IPS DF 6.9 (cell line): Measurements from ENCODE around the gene PEX11A.

ENCODE experiments used
- DNase-seq: peaks from one replicate; pipeline ENCODE4 v3.0.0-alpha.2; 2013; ENCODE audit warnings: low read depth, low spot score
- H3K27ac ChIP-seq: one replicate; pipeline ENCODE4 v1.5.1; 2013; ENCODE audit warnings: low read length, control low read depth
- H3K27me3 ChIP-seq: 2 replicates; pipeline ENCODE4 v1.6.1; 2013; ENCODE audit warnings: mild to moderate bottlenecking, low read length; ENCODE audit not compliant: control insufficient read depth, insufficient read depth
- H3K36me3 ChIP-seq: 2 replicates; pipeline ENCODE4 v1.6.1; 2013; ENCODE audit warnings: low read length; ENCODE audit not compliant: control insufficient read depth, insufficient read depth
- H3K4me1 ChIP-seq: 2 replicates; pipeline ENCODE4 v1.6.1; 2013; ENCODE audit warnings: low read length; ENCODE audit not compliant: control insufficient read depth, insufficient read depth
- H3K4me3 ChIP-seq: 2 replicates; pipeline ENCODE4 v1.5.1; 2013; ENCODE audit warnings: mild to moderate bottlenecking, low read length
- H3K9me3 ChIP-seq: 2 replicates; pipeline ENCODE4 v1.6.1; 2013; ENCODE audit warnings: low read length, inconsistent platforms; ENCODE audit not compliant: control insufficient read depth, insufficient read depth
- WGBS: extraction: QIAGEN DNeasy Blood & Tissue Kit; methylation state at CpG from one replicate; pipeline ENCODE4 v1.1.7; 2013; ENCODE audit warnings: mixed read lengths, missing lambda C conversion rate; ENCODE audit not compliant: insufficient read length, insufficient coverage; 5-methylcytosine and 5-hydroxymethylcytosine counted together

PEX11A gene

DNA sequence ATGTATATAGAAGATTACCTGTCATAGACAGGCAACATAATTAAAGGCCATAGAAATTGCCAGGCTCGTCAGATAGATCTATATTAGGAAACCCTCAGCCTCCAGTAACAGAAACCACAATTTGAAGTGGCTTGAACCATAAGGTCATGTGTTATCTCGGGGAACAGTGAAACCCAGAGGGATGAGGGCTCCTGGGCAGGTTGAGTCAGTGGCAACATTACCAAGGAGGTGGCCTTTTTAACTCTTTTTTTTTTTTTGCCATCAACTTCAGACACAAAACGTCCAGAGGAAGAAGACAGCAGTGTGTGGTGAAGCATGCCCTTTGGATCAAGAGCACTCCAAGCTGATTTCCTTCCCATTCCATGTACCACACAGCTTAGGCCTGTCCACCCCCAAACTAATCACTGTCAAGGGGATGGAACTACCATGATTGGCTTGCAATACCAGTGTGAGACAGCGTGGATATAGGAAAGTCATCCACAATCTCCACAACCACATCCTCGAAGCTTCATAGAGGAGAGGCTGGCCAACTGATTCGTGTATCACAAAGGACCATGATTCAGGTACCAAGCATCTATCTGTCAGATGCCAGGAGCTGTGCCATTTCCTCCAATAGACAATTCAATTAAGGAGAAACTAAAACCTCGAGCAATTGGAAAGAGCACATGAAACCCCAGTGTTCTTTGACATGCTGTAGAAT, 34.3 kb downstream of the PEX11A start:
- H3K4me1 ChIP-seq: no peaks in the 10 kb centered on the region
- H3K4me3 ChIP-seq: no peak overlapping the region
- no peaks in the 10 kb centered on the region for H3K36me3 ChIP-seq
- DNase-seq: no peak
- H3K27me3 ChIP-seq: no peaks in the 10 kb centered on the region
- no CpG with 5 or more reads among the region's 7 CpGs for WGBS
- no peak overlapping the region for H3K27ac ChIP-seq
- no peaks in the 10 kb centered on the region for H3K9me3 ChIP-seq

DNA sequence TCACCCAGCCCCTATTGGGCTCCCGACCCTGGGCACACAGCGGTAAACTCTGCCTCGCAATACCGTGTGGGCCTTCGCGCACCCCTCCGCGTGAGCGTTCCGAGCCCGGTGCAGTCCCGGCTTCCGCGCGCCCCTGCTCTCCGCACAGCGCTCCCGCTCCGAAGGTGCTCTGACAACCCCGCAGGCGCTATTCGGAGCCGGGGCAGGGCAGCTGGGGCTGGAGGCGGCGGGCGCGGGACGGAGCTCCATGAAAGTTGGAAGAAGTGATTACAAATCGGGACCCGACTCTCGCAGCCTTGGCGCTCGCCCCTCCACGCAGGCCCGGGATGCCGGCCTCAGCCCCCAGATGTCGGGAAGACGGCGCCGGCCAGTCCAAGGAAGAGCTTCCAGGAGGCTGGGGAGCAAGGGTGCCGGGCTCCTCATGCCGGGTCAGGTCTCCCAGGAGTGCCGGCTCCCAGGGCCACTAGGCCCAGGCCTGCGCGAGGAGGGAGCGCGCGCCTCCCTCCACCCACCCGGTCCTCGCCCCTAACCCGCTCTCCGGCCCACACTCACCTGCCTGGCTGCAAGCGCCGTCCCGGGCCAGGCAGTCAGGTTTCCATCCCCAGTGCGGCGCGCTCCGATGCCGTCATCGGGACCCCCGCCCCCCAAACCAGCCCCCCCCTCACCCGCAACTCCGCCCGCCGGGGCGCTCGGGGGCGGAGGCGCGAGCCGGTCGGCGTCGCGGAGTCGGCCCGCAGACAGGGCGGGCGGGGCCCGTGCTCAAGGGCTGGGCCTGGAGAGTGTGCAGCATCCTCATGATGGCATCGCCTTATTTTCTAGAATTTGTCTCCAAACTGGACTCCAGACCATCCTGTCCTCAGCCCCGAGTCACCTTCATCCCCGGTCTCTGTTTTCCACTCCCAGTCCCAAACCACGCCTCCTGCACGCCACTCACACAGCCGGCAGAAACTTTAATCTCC, 35.4 kb downstream of the PEX11A start, which contains the start of gene KIF7:
Gene KIF7, minus strand, starts transcription at position 621 of the 959 bp plus-strand sequence. CDS start 2,537 bp downstream, outside the sequence.
- Histone ChIP-seq H3K9me3 (no peaks in the 10 kb centered on the region), H3K27ac (no peak within 1 kb of the TSS), H3K4me1 (no peaks in the 10 kb centered on the region), H3K36me3 (no peaks in the 10 kb centered on the region), H3K27me3 (no peaks in the 10 kb centered on the region), H3K4me3 (peak within 1 kb of the TSS; percentile 87)
- DNase-seq: no peak
- no CpG with 5 or more reads among the region's 87 CpGs for WGBS

DNA sequence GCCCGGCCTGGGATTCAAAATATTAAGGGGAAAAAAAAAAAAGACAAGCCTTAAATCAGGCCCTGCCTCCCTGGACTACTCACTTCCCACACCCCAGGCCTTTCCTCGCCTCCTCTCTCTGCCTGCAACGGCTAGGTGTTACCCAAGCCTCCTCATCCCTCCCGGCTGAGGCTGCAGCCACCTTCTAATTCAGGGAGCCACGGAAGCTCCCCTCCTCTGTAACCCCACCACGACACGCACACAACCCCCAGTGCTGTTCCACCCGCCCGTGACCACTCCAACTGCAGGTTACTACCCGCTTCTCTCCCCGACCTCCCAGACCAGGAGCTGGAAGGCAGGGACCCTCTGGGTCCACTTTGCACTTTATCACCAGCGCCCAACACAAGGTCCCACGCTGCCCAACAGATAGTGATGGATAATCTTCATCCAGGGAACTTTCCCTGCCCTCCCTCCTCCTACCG, 36.2 kb downstream of the PEX11A start:
- H3K4me1 ChIP-seq: no peaks in the 10 kb centered on the region
- no peak overlapping the region for H3K27ac ChIP-seq
- WGBS: no CpG with 5 or more reads among the region's 14 CpGs
- no peaks in the 10 kb centered on the region for H3K36me3 ChIP-seq
- no peaks in the 10 kb centered on the region for H3K9me3 ChIP-seq
- H3K4me3 ChIP-seq: peak overlapping the region; percentile 87; the same call in 1 of the 2 replicates
- H3K27me3 ChIP-seq: no peaks in the 10 kb centered on the region
- no peak for DNase-seq

GRCh38 chr15:89653578-89653977, 37.0 kb downstream of the PEX11A start:
- Histone ChIP-seq H3K27me3 (no peaks in the 10 kb centered on the region), H3K9me3 (no peaks in the 10 kb centered on the region), H3K4me1 (no peaks in the 10 kb centered on the region), H3K4me3 (no peak overlapping the region), H3K27ac (no peak overlapping the region), H3K36me3 (peaks cover 3% of the 10 kb centered on the region; the same call in 1 of the 2 replicates)
- DNase-seq: no peak
- WGBS: no CpG with 5 or more reads among the region's 2 CpGs

- no peak for DNase-seq
- WGBS: no CpG with 5 or more reads among the region's 16 CpGs
- no peaks in the 10 kb centered on the region for H3K9me3 ChIP-seq
- H3K4me1 ChIP-seq: no peaks in the 10 kb centered on the region
- no peak overlapping the region for H3K27ac ChIP-seq
- peaks cover 5% of the 10 kb centered on the region; the same call in 1 of the 2 replicates for H3K36me3 ChIP-seq
- no peaks in the 10 kb centered on the region for H3K27me3 ChIP-seq
- H3K4me3 ChIP-seq: no peak overlapping the region
These were observed 37.9 kb downstream of the PEX11A start for GRCh38 chr15:89652666-89653065.

DNA sequence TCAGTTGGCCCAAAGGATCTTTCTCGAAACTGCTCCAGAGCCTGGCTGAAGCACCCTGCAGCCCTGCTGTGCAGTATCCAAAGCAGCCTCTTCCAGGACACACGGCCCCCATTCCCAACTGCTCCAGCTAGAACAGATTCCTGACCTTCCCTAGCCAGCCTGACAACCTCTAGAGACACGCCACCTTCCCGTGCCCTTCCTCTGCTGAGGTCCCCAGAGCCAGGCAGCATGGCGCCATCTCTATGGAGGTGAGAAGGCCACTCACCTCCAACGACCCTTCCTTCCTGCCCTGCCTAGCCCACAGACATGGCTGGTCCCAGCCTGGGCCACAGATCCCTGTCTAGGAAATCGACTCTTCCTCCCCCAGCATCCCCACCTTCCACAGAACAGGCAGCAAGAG, 38.4 kb downstream of the PEX11A start:
- Histone ChIP-seq H3K4me1 (peaks cover 2% of the 10 kb centered on the region), H3K36me3 (peaks cover 5% of the 10 kb centered on the region; the same call in 1 of the 2 replicates), H3K27ac (no peak overlapping the region), H3K9me3 (no peaks in the 10 kb centered on the region), H3K27me3 (no peaks in the 10 kb centered on the region), H3K4me3 (no peak overlapping the region)
- DNase-seq: no peak
- WGBS: no CpG with 5 or more reads among the region's 7 CpGs

DNA sequence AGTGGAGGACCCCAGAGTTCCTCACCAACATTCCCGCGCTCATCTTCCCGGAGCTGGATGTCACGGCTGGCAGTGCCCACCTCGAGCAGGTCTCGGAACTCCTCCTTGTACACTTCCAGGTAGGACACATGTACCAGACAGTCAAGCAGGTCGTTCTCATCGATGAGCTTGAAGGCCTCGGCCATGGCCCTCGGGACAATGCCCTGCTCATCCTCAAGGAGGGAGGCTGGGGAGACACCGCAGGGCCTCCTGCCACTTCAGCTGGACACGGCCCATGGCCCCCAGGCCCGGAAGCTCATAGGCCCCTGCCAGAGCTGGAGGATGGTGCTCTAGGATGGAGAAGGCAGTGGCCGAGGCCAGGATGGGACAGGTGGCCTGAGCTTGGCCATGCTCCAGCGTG, 40.8 kb downstream of the PEX11A start:
- no peak overlapping the region for H3K4me3 ChIP-seq
- peaks cover 11% of the 10 kb centered on the region; the same call in 1 of the 2 replicates for H3K36me3 ChIP-seq
- peaks cover 2% of the 10 kb centered on the region for H3K4me1 ChIP-seq
- no peaks in the 10 kb centered on the region for H3K9me3 ChIP-seq
- no peak overlapping the region for H3K27ac ChIP-seq
- H3K27me3 ChIP-seq: no peaks in the 10 kb centered on the region
- no CpG with 5 or more reads among the region's 15 CpGs for WGBS
- DNase-seq: no peak

- H3K36me3 ChIP-seq: peaks cover 12% of the 10 kb centered on the region; the same call in 1 of the 2 replicates
- H3K27me3 ChIP-seq: no peaks in the 10 kb centered on the region
- WGBS: no CpG with 5 or more reads among the region's 37 CpGs
- H3K4me1 ChIP-seq: peaks cover 2% of the 10 kb centered on the region
- no peak overlapping the region for H3K27ac ChIP-seq
- H3K9me3 ChIP-seq: no peaks in the 10 kb centered on the region
- DNase-seq: no peak
- H3K4me3 ChIP-seq: no peak overlapping the region
These were observed 41.4 kb downstream of the PEX11A start for GRCh38 chr15:89649013-89649625.

- no peak overlapping the region for H3K27ac ChIP-seq
- H3K27me3 ChIP-seq: no peaks in the 10 kb centered on the region
- no peaks in the 10 kb centered on the region for H3K9me3 ChIP-seq
- no CpG with 5 or more reads among the region's 102 CpGs for WGBS
- peaks cover 12% of the 10 kb centered on the region; the same call in 1 of the 2 replicates for H3K36me3 ChIP-seq
- DNase-seq: no peak
- H3K4me1 ChIP-seq: peaks cover 2% of the 10 kb centered on the region
- H3K4me3 ChIP-seq: no peak overlapping the region
These were observed 42.2 kb downstream of the PEX11A start for GRCh38 chr15:89648106-89649012.
